RWPE1 (cell line): ENCODE results near the gene HEBP2.

ENCODE experiments used
- CTCF ChIA-PET: fragments of 350-600 bp; sonication (Branson Sonifier 250); formaldehyde crosslinking; extraction: SDS; loops from one replicate; lab custom pipeline; 2021; lab: Yijun Ruan, JAX
- POLR2A ChIA-PET: fragments of 400-600 bp; formaldehyde crosslinking; extraction: SDS; loops from one replicate; lab custom pipeline; 2020; ENCODE audit warnings: antibody characterized with exemption; ENCODE audit not compliant: low non-redundant PET; lab: Yijun Ruan, JAX
- DNase-seq: peaks from one replicate; pipeline ENCODE4 v3.0.0; 2012; ENCODE audit warnings: low spot score
- H3K27ac ChIP-seq: fragments of 450-650 bp; 2 replicates; pipeline ENCODE4 v1.5.1; 2017
- CTCF ChIP-seq: fragments of 450-650 bp; conservative IDR thresholded peaks from 2 replicates; pipeline ENCODE4 v1.5.1; 2017; ENCODE audit warnings: low read depth, mild to moderate bottlenecking

HEBP2 gene

GRCh38 chr6:138393871-138394783 is 9.9 kb upstream of the HEBP2 start:
- DNase-seq, result no peak
- ChIA-PET POLR2A (no interaction called here), CTCF (interaction anchor here (0.6 kb wide), 1 partner anchor 16 kb away, joined by 4 read pairs; no protein-coding TSS in a partner anchor)
- no peak overlapping the region for H3K27ac ChIP-seq
- no peak for TF ChIP-seq CTCF

- ChIA-PET CTCF (no interaction called here), POLR2A (no interaction called here)
- H3K27ac ChIP-seq, result no peak overlapping the region
- no peak for DNase-seq
- TF ChIP-seq CTCF, result no peak
Observed at GRCh38 chr6:138396709-138397108, 7.3 kb upstream of the HEBP2 start.

GRCh38 chr6:138397128-138398122 is 6.6 kb upstream of the HEBP2 start:
- ChIA-PET CTCF (interaction anchor here (0.8 kb wide), 1 partner anchor 156 kb away, joined by 3 read pairs; no protein-coding TSS in a partner anchor), POLR2A (no interaction called here)
- H3K27ac ChIP-seq, result no peak overlapping the region
- TF ChIP-seq CTCF, result no peak
- DNase-seq, result no peak

- ChIA-PET CTCF (no interaction called here), POLR2A (no interaction called here)
- no peak overlapping the region for H3K27ac ChIP-seq
- TF ChIP-seq CTCF, result no peak
- DNase-seq, result no peak
Observed at GRCh38 chr6:138400326-138400725, 3.7 kb upstream of the HEBP2 start.

- no peak for TF ChIP-seq CTCF
- no peak for DNase-seq
- CTCF ChIA-PET, result no interaction called here
- POLR2A ChIA-PET, result no interaction called here
- no peak overlapping the region for H3K27ac ChIP-seq
Observed at GRCh38 chr6:138401960-138402837, 1.8 kb upstream of the HEBP2 start.
